Measurements from ENCODE around the gene TCERG1L. TPM values are rescaled to one million over a fixed set of nuclear protein-coding genes. Genes with fewer than 3 reads are reported as not detected.

Gene TCERG1L
- total RNA-seq, 1 experiment from 2014 or later: not detected

GRCh38 chr10:131226446-131227162, 84.9 kb downstream of the TCERG1L start:
- CTCF ChIA-PET: no interaction called here
- no peak overlapping the region for H3K4me3 Mint-ChIP-seq (ENCODE audit: low read depth, unreplicated experiment)
- H3K27ac Mint-ChIP-seq (ENCODE audit: unreplicated experiment): no peak overlapping the region
- no peak for DNase-seq
- no peak for TF ChIP-seq CTCF (IDR thresholded peaks at IDR 0.05; ENCODE audit: unreplicated experiment)
- H3K36me3 Mint-ChIP-seq (ENCODE audit: insufficient read depth, unreplicated experiment): no peaks in the 10 kb centered on the region
- intact Hi-C loops (cut with micrococcal nuclease; ENCODE audit: unreplicated experiment): no loop called here
- no peaks in the 10 kb centered on the region for H3K4me1 Mint-ChIP-seq (ENCODE audit: low read depth, unreplicated experiment)
- H3K27me3 Mint-ChIP-seq (ENCODE audit: unreplicated experiment): no peaks in the 10 kb centered on the region
- BruUV-seq (replicated peaks): no TSS peak
- H3K9me3 Mint-ChIP-seq (ENCODE audit: low read depth, unreplicated experiment): peaks cover 4% of the 10 kb centered on the region

GRCh38 chr10:131224106-131224505, 87.4 kb downstream of the TCERG1L start:
- no peaks in the 10 kb centered on the region for H3K4me1 Mint-ChIP-seq (ENCODE audit: low read depth, unreplicated experiment)
- no peaks in the 10 kb centered on the region for H3K36me3 Mint-ChIP-seq (ENCODE audit: insufficient read depth, unreplicated experiment)
- no TSS peak for BruUV-seq (replicated peaks)
- no peaks in the 10 kb centered on the region for H3K27me3 Mint-ChIP-seq (ENCODE audit: unreplicated experiment)
- TF ChIP-seq CTCF (IDR thresholded peaks at IDR 0.05; ENCODE audit: unreplicated experiment): no peak
- no peak for DNase-seq
- no peak overlapping the region for H3K4me3 Mint-ChIP-seq (ENCODE audit: low read depth, unreplicated experiment)
- peaks cover 4% of the 10 kb centered on the region for H3K9me3 Mint-ChIP-seq (ENCODE audit: low read depth, unreplicated experiment)
- no peak overlapping the region for H3K27ac Mint-ChIP-seq (ENCODE audit: unreplicated experiment)
- intact Hi-C loops (cut with micrococcal nuclease; ENCODE audit: unreplicated experiment): no loop called here
- CTCF ChIA-PET: no interaction called here

- TF ChIP-seq CTCF (IDR thresholded peaks at IDR 0.05; ENCODE audit: unreplicated experiment): no peak
- H3K27ac Mint-ChIP-seq (ENCODE audit: unreplicated experiment): no peak overlapping the region
- H3K36me3 Mint-ChIP-seq (ENCODE audit: insufficient read depth, unreplicated experiment): no peaks in the 10 kb centered on the region
- CTCF ChIA-PET: no interaction called here
- H3K27me3 Mint-ChIP-seq (ENCODE audit: unreplicated experiment): no peaks in the 10 kb centered on the region
- BruUV-seq (replicated peaks): no TSS peak
- peaks cover 4% of the 10 kb centered on the region for H3K9me3 Mint-ChIP-seq (ENCODE audit: low read depth, unreplicated experiment)
- no peak for DNase-seq
- intact Hi-C loops (cut with micrococcal nuclease; ENCODE audit: unreplicated experiment): no loop called here
- no peak overlapping the region for H3K4me3 Mint-ChIP-seq (ENCODE audit: low read depth, unreplicated experiment)
- H3K4me1 Mint-ChIP-seq (ENCODE audit: low read depth, unreplicated experiment): no peaks in the 10 kb centered on the region
These were observed 88.1 kb downstream of the TCERG1L start for GRCh38 chr10:131223422-131223821.

GRCh38 chr10:131222986-131223385, 88.5 kb downstream of the TCERG1L start:
- Mint-ChIP-seq H3K9me3 (ENCODE audit: low read depth, unreplicated experiment) (peaks cover 4% of the 10 kb centered on the region), H3K36me3 (ENCODE audit: insufficient read depth, unreplicated experiment) (no peaks in the 10 kb centered on the region), H3K27ac (ENCODE audit: unreplicated experiment) (no peak overlapping the region), H3K4me3 (ENCODE audit: low read depth, unreplicated experiment) (no peak overlapping the region), H3K27me3 (ENCODE audit: unreplicated experiment) (no peaks in the 10 kb centered on the region), H3K4me1 (ENCODE audit: low read depth, unreplicated experiment) (no peaks in the 10 kb centered on the region)
- no peak for TF ChIP-seq CTCF (IDR thresholded peaks at IDR 0.05; ENCODE audit: unreplicated experiment)
- BruUV-seq (replicated peaks): no TSS peak
- CTCF ChIA-PET: no interaction called here
- no peak for DNase-seq
- intact Hi-C loops (cut with micrococcal nuclease; ENCODE audit: unreplicated experiment): no loop called here

Data from Calu3 (cell line).